Measurements from ENCODE around the gene GPR162.
"Not testable (repeated sequence)": the region's sequence is repeated elsewhere in the genome, so short reads cannot be mapped to it uniquely, and the experiment has no call there.

The GPR162 gene

DNA sequence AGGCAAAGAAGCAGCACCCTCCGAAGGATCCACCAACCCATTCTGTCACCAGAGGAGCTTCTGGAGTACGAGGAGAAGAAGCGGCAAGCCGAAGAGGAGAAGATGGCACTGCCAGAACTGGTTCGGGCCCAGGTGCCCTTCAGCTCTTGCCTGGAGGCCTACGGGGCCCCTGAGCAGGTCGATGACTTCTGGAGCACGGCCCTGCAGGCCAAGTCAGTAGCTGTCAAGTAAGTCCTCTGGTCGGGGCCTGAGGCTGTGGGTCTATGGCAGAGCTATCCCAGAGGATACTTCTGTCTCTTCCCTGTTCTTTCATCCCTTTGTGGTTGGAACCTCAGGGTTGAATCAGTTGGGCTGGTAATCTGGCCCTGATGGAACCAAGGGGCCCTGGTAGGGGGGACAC, 39.8 kb downstream of the GPR162 start:
- Histone ChIP-seq H3K9me3 (ENCODE audit: control insufficient read depth in 2 of 2, low read length in 2 of 2) (no peaks in the 10 kb centered on the region), H3K27me3 (ENCODE audit: control insufficient read depth in 1 of 2, insufficient read depth in 2 of 2, low read length in 2 of 2) (no peaks in the 10 kb centered on the region), H3K4me3 (ENCODE audit: low read length in 2 of 2) (no peak overlapping the region), H3K27ac (ENCODE audit: low read length) (no peak overlapping the region), H3K9ac (ENCODE audit: low read length in 2 of 2) (no peak overlapping the region), H3K36me3 (ENCODE audit: control insufficient read depth in 2 of 2, insufficient read depth in 2 of 2, low read length in 2 of 2) (peaks cover 66 to 76% of the 10 kb centered on the region in 2 donors), H3K4me1 (ENCODE audit: control insufficient read depth, insufficient read depth, low read length) (peaks cover 1% of the 10 kb centered on the region)

GRCh38 chr12:6863033-6863432, 41.4 kb downstream of the GPR162 start:
- no peaks in the 10 kb centered on the region for H3K9me3 ChIP-seq (ENCODE audit: control insufficient read depth in 2 of 2, low read length in 2 of 2)
- H3K36me3 ChIP-seq (ENCODE audit: control insufficient read depth in 2 of 2, insufficient read depth in 2 of 2, low read length in 2 of 2): peaks cover 51 to 62% of the 10 kb centered on the region in 2 donors
- H3K27ac ChIP-seq (ENCODE audit: low read length): no peak overlapping the region
- H3K27me3 ChIP-seq (ENCODE audit: control insufficient read depth in 1 of 2, insufficient read depth in 2 of 2, low read length in 2 of 2): no peaks in the 10 kb centered on the region
- no peak overlapping the region for H3K4me3 ChIP-seq (ENCODE audit: low read length in 2 of 2)
- no peak overlapping the region for H3K9ac ChIP-seq (ENCODE audit: low read length in 2 of 2)
- H3K4me1 ChIP-seq (ENCODE audit: control insufficient read depth, insufficient read depth, low read length): peaks cover 9% of the 10 kb centered on the region

- H3K9ac ChIP-seq (ENCODE audit: low read length in 2 of 2): no peak overlapping the region
- no peak overlapping the region for H3K4me3 ChIP-seq (ENCODE audit: low read length in 2 of 2)
- H3K9me3 ChIP-seq (ENCODE audit: control insufficient read depth in 2 of 2, low read length in 2 of 2): no peaks in the 10 kb centered on the region
- H3K27me3 ChIP-seq (ENCODE audit: control insufficient read depth in 1 of 2, insufficient read depth in 2 of 2, low read length in 2 of 2): no peaks in the 10 kb centered on the region
- no peak overlapping the region for H3K27ac ChIP-seq (ENCODE audit: low read length)
- peaks cover 15% of the 10 kb centered on the region for H3K4me1 ChIP-seq (ENCODE audit: control insufficient read depth, insufficient read depth, low read length)
- peaks cover 43 to 55% of the 10 kb centered on the region in 2 donors for H3K36me3 ChIP-seq (ENCODE audit: control insufficient read depth in 2 of 2, insufficient read depth in 2 of 2, low read length in 2 of 2)
Measured at GRCh38 chr12:6863586-6864321, 42.1 kb downstream of the GPR162 start.

DNA sequence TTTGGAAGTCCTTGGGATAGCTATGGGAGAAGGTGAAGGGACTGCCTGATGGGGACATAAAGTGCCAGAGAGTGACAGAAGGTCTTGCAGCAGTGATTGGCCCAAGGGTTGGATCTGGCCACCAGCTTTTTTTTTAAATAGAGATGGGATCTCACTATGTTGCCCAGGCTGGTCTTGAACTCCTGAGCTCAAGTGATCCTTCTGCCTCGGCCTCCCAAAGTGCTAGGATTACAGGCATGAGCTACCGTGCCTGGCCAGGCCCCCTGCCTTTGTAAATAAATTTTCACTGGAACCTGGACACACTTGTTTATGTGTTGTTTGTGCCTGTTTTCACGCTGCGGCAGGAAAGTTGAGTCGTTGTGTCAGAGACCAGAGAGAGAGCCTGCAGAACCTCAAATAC, 43.7 kb downstream of the GPR162 start:
- peaks cover 42 to 50% of the 10 kb centered on the region in 2 donors for H3K36me3 ChIP-seq (ENCODE audit: control insufficient read depth in 2 of 2, insufficient read depth in 2 of 2, low read length in 2 of 2)
- H3K27me3 ChIP-seq (ENCODE audit: control insufficient read depth in 1 of 2, insufficient read depth in 2 of 2, low read length in 2 of 2); H3K9ac ChIP-seq (ENCODE audit: low read length in 2 of 2); H3K27ac ChIP-seq (ENCODE audit: low read length); H3K4me3 ChIP-seq (ENCODE audit: low read length in 2 of 2); H3K9me3 ChIP-seq (ENCODE audit: control insufficient read depth in 2 of 2, low read length in 2 of 2): not testable (repeated sequence)
- H3K4me1 ChIP-seq (ENCODE audit: control insufficient read depth, insufficient read depth, low read length): peaks cover 28% of the 10 kb centered on the region

GRCh38 chr12:6866163-6866919, 44.7 kb downstream of the GPR162 start:
- Histone ChIP-seq H3K9ac (ENCODE audit: low read length in 2 of 2) (peak overlapping the region; percentile 84 to 94), H3K9me3 (ENCODE audit: control insufficient read depth in 2 of 2, low read length in 2 of 2) (no peaks in the 10 kb centered on the region), H3K27ac (ENCODE audit: low read length) (peak overlapping the region; percentile 97), H3K4me1 (ENCODE audit: control insufficient read depth, insufficient read depth, low read length) (peaks cover 33% of the 10 kb centered on the region), H3K27me3 (ENCODE audit: control insufficient read depth in 1 of 2, insufficient read depth in 2 of 2, low read length in 2 of 2) (no peaks in the 10 kb centered on the region), H3K36me3 (ENCODE audit: control insufficient read depth in 2 of 2, insufficient read depth in 2 of 2, low read length in 2 of 2) (peaks cover 32 to 45% of the 10 kb centered on the region in 2 donors), H3K4me3 (ENCODE audit: low read length in 2 of 2) (peak overlapping the region; percentile 80 to 92)

DNA sequence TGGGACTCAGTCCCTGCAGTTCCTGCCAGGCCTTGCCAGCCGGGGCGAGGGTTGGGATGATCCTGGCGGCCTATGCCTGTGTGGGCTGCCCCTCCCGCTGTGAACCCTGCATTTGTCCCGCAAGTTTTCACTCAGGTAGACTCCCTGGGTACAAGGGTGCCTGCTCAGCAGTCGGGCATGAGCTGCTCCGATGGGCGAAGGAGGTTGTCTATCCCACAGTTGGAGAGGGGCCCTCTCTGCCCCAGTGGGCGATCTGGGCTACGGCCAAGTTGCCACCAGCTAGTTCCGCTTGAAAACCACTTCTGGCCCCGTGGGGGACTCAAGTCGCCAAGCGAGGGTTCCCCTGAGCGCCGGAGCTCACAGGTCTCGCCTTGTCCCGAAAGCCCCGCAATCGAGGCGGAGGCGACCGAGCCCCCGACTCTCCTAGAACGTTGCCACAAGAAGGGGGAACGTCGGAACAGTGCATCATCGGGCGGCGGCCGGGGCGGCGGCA, 45.3 kb downstream of the GPR162 start:
- Histone ChIP-seq H3K9me3 (ENCODE audit: control insufficient read depth in 2 of 2, low read length in 2 of 2) (no peaks in the 10 kb centered on the region), H3K36me3 (ENCODE audit: control insufficient read depth in 2 of 2, insufficient read depth in 2 of 2, low read length in 2 of 2) (peaks cover 26 to 44% of the 10 kb centered on the region in 2 donors), H3K4me3 (ENCODE audit: low read length in 2 of 2) (peak overlapping the region; percentile 80 to 92), H3K4me1 (ENCODE audit: control insufficient read depth, insufficient read depth, low read length) (peaks cover 39% of the 10 kb centered on the region), H3K27ac (ENCODE audit: low read length) (peak overlapping the region; percentile 97), H3K9ac (ENCODE audit: low read length in 2 of 2) (peak overlapping the region; percentile 84 to 94), H3K27me3 (ENCODE audit: control insufficient read depth in 1 of 2, insufficient read depth in 2 of 2, low read length in 2 of 2) (no peaks in the 10 kb centered on the region)

- H3K36me3 ChIP-seq (ENCODE audit: control insufficient read depth in 2 of 2, insufficient read depth in 2 of 2, low read length in 2 of 2): peaks cover 26 to 40% of the 10 kb centered on the region in 2 donors
- no peaks in the 10 kb centered on the region for H3K27me3 ChIP-seq (ENCODE audit: control insufficient read depth in 1 of 2, insufficient read depth in 2 of 2, low read length in 2 of 2)
- peak within 1 kb of the TSS; percentile 86 to 92 for H3K4me3 ChIP-seq (ENCODE audit: low read length in 2 of 2)
- H3K27ac ChIP-seq (ENCODE audit: low read length): peak within 1 kb of the TSS; percentile 97
- H3K4me1 ChIP-seq (ENCODE audit: control insufficient read depth, insufficient read depth, low read length): peaks cover 45% of the 10 kb centered on the region
- H3K9me3 ChIP-seq (ENCODE audit: control insufficient read depth in 2 of 2, low read length in 2 of 2): no peaks in the 10 kb centered on the region
- H3K9ac ChIP-seq (ENCODE audit: low read length in 2 of 2): peak within 1 kb of the TSS; percentile 88 to 94
Measured at GRCh38 chr12:6867413-6868210, 46.0 kb downstream of the GPR162 start, which contains the start of gene TPI1. Gene TPI1, plus strand, starts transcription at chr12:6867531. Its CDS starts 36 bp downstream, at chr12:6867567.

DNA sequence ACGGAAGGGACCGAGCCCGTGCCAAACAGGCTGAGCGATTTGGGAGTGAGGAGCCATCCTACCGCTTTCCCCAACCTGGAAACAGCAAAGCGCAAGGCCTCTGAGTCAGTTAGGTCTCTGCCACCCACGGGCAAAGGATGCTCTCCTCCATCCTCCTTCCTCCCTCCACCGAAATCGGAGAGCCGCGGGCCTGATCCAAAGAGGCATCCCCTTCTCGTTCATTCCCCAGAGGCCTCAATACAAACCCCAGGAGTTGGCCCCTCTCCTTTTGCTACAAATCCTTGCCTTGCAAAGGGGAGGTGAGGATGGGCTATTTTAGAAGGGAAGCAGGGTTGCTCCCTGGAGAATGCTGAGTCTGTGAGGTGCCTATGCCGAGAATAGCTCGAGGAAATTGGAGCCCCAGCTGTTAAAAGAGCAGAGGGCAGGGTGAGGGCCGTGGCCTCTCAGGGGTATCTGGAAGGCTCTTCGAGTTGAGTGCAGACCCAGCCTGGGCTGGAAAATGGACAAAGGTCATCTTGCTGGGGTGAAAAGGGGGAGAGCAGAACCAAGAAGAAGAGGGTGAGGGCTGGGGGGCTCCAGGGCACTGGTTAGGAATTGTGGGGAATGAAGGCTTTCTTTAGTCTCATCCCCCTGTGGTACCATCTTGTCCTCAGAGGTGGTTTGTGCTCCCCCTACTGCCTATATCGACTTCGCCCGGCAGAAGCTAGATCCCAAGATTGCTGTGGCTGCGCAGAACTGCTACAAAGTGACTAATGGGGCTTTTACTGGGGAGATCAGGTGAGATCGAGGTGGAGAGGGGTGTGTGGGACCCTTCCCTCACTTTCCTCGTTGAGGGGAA, 46.8 kb downstream of the GPR162 start:
- peak overlapping the region; percentile 97 for H3K27ac ChIP-seq (ENCODE audit: low read length)

DNA sequence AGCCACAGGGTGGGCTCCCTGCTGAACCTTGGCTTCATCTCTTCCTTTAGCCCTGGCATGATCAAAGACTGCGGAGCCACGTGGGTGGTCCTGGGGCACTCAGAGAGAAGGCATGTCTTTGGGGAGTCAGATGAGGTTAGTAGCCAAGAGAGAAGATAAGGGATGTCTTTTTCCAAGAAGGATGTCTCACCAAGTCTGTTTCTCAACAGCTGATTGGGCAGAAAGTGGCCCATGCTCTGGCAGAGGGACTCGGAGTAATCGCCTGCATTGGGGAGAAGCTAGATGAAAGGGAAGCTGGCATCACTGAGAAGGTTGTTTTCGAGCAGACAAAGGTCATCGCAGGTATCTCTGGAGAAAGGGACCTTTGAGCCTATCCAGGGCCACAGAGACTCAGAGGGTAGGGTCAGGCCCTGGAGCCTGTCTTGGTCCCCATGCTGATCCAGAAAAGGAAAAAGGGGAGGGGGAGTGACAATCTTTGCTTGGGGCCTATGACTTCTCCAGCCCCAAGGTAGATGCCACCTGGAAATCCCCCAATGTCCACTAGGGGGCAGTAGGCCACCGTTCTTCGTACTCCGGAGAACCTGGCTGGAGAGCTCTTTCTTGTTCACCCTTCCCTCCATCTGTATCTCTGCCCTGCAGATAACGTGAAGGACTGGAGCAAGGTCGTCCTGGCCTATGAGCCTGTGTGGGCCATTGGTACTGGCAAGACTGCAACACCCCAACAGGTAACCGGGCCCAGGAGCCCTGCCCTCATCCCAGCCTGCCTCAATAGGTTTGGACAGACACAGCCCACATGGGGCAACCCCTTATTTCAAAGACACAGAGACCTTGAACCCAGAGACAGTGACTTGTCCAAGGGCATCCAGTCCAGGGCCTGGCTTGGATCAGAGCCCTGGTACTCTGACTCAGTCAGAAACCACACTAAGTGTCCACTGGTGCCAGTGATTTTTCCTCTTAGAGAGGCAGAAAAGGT, 47.7 kb downstream of the GPR162 start:
- no peaks in the 10 kb centered on the region for H3K27me3 ChIP-seq (ENCODE audit: control insufficient read depth in 1 of 2, insufficient read depth in 2 of 2, low read length in 2 of 2)
- H3K4me1 ChIP-seq (ENCODE audit: control insufficient read depth, insufficient read depth, low read length): peaks cover 52% of the 10 kb centered on the region
- no peaks in the 10 kb centered on the region for H3K9me3 ChIP-seq (ENCODE audit: control insufficient read depth in 2 of 2, low read length in 2 of 2)
- peak overlapping the region; percentile 86 to 92 for H3K4me3 ChIP-seq (ENCODE audit: low read length in 2 of 2)
- peak overlapping the region; percentile 87 to 88 for H3K9ac ChIP-seq (ENCODE audit: low read length in 2 of 2)
- H3K27ac ChIP-seq (ENCODE audit: low read length): peak overlapping the region; percentile 37
- H3K36me3 ChIP-seq (ENCODE audit: control insufficient read depth in 2 of 2, insufficient read depth in 2 of 2, low read length in 2 of 2): peaks cover 16 to 30% of the 10 kb centered on the region in 2 donors

More for the DNA sequence above, 46.8 kb downstream of the GPR162 start:
- no peaks in the 10 kb centered on the region for H3K27me3 ChIP-seq (ENCODE audit: control insufficient read depth in 1 of 2, insufficient read depth in 2 of 2, low read length in 2 of 2)
- H3K4me1 ChIP-seq (ENCODE audit: control insufficient read depth, insufficient read depth, low read length): peaks cover 47% of the 10 kb centered on the region
- peaks cover 20 to 32% of the 10 kb centered on the region in 2 donors for H3K36me3 ChIP-seq (ENCODE audit: control insufficient read depth in 2 of 2, insufficient read depth in 2 of 2, low read length in 2 of 2)
- H3K9ac ChIP-seq (ENCODE audit: low read length in 2 of 2): peak overlapping the region; percentile 87 to 88
- H3K4me3 ChIP-seq (ENCODE audit: low read length in 2 of 2): peak overlapping the region; percentile 86 to 92
- no peaks in the 10 kb centered on the region for H3K9me3 ChIP-seq (ENCODE audit: control insufficient read depth in 2 of 2, low read length in 2 of 2)

All from stomach smooth muscle (tissue), 2 donors.